Activated naive CD8-positive, alpha-beta T cell treated with anti-CD3 and anti-CD28 coated beads, Interleukin-2, amount 50 U/mL, for 16 hours (primary cell): Measurements from ENCODE around the gene UBE2I.
A peak's percentile ranks its signal among the peaks of the same experiment; 100 is the strongest.

Source experiments
- DNase-seq: peaks from one replicate; pipeline ENCODE4 v3.0.0-alpha.2; 2020; ENCODE audit warnings: low read depth, low spot score

UBE2I gene

GRCh38 chr16:1342526-1343427, 33.3 kb downstream of the UBE2I start:
- peak; percentile 77 for DNase-seq

GRCh38 chr16:1343428-1344242, 34.2 kb downstream of the UBE2I start:
- no peak for DNase-seq

GRCh38 chr16:1344499-1344898, 35.1 kb downstream of the UBE2I start:
- DNase-seq, result no peak

- DNase-seq, result no peak
Measured at GRCh38 chr16:1345087-1345486, 35.7 kb downstream of the UBE2I start.

- DNase-seq, result no peak
Measured at GRCh38 chr16:1345651-1346421, 36.4 kb downstream of the UBE2I start.

- no peak for DNase-seq
Measured at GRCh38 chr16:1346422-1347285, 37.2 kb downstream of the UBE2I start.

- no peak for DNase-seq
Measured at GRCh38 chr16:1347286-1347855, 37.9 kb downstream of the UBE2I start.

GRCh38 chr16:1347962-1348361, 38.5 kb downstream of the UBE2I start:
- DNase-seq, result no peak

- no peak for DNase-seq
Measured at GRCh38 chr16:1348441-1348840, 39.0 kb downstream of the UBE2I start.

- no peak for DNase-seq
Measured at GRCh38 chr16:1348926-1349325, 39.5 kb downstream of the UBE2I start.

GRCh38 chr16:1349351-1349750, 39.9 kb downstream of the UBE2I start:
- DNase-seq, result no peak

- no peak for DNase-seq
Measured at GRCh38 chr16:1349951-1350350, 40.5 kb downstream of the UBE2I start.

GRCh38 chr16:1350691-1351090, 41.3 kb downstream of the UBE2I start:
- DNase-seq, result no peak

- DNase-seq, result no peak
Measured at GRCh38 chr16:1351215-1351581, 41.8 kb downstream of the UBE2I start.

GRCh38 chr16:1351582-1352362, 42.3 kb downstream of the UBE2I start, which contains the start of the genes GNPTG and TSR3:
Gene GNPTG (plus strand): TSS chr16:1351931. CDS start chr16:1351966, 35 bp downstream.
Gene TSR3 (minus strand): TSS chr16:1351878. CDS start chr16:1351804, 74 bp downstream.
- peak; percentile 63 for DNase-seq

- no peak for DNase-seq
Measured at GRCh38 chr16:1354815-1355540, 45.5 kb downstream of the UBE2I start.

GRCh38 chr16:1355591-1355990, 46.2 kb downstream of the UBE2I start:
- DNase-seq, result no peak

- DNase-seq, result no peak
Measured at GRCh38 chr16:1356061-1356900, 46.8 kb downstream of the UBE2I start.
